ENCODE data around the gene ACTR3C.
"Not testable (repeated sequence)": the region's sequence is repeated elsewhere in the genome, so short reads cannot be mapped to it uniquely, and the experiment has no call there.

Gene ACTR3C

GRCh38 chr7:150245208-150245607 lies 78.1 kb downstream of the ACTR3C start:
- not testable (repeated sequence) for H3K4me3 ChIP-seq (ENCODE audit: low read depth, low read length); DNase-seq (ENCODE audit: low read depth)

DNA sequence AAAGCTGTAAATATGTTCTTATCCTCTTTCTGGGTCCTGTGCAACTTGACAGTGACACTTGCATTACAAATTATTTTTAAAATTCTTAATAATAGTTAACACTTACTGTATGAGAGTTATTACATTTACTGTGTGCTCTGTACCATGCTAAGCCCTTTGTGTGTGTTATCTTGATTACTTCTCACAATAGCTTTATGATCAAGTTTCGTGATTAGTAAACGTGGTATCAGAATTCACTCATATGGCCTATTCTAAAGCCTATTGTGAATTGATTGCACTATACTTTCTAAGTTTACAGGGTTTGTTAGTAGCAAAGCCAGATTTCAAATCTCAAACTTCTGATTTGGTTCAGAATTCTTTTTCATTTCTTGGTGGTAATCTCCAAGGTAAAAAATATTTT lies 80.4 kb downstream of the ACTR3C start:
- not testable (repeated sequence) for H3K4me3 ChIP-seq (ENCODE audit: low read depth, low read length); DNase-seq (ENCODE audit: low read depth)

DNA sequence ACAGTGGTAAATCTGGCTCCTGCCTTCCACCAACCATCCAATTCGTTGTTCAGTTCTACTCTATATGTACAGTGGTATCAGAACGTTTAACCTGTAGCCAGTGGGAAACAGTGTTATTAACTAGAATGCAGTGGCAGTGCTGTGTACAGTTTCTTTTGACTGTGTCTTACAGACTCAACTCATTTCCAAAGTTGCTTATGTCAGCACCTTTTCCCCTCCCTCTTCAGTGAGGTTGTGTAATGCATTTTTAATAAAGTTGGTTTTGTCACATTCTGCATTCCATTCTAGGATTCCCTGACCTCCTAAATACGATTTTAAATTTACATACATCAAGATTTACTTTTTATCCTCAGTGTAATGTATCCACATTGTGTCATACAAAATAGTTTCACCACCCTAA lies 97.9 kb downstream of the ACTR3C start:
- H3K4me3 ChIP-seq (ENCODE audit: low read depth, low read length); DNase-seq (ENCODE audit: low read depth): not testable (repeated sequence)

DNA sequence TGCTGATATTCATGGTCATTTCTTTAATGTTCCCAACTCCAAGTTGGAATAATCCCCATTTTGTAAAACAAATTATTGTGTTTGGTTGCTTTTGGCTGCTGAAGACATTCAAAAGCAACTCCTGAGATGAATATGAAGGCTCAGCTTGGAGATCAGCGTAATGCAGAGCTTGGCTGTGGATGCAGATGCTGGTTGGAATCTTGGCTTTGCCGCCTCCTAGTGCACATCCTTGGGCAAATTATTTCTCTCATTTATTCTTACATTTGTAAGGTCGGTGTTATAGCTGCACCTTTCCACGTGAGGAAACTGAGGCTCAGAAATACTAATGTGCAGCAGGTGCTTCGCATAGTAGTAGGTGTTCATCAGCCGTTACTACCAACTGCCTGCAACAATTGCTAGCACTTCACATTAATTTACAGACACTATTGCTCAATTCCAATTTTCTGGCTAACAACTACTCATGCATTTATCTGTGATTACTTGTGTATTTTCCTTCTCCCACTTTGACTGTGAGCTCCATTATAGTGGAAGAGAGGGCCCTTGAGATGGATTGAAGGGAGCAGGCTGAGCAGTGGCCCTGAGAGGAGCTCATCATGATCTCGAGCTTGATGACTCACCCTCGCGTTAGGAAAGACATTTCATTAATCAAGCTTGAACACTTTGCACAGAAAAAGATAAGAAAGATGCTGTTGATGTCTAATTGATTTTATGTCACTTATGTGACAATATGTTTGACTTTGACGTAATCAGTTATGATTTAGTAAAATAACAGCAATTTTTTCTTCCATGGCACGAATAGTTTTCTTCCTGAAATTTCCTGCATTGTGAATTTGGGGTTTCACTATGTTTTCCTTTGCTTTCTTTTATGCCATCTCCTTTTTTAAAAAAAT lies 101.0 kb downstream of the ACTR3C start:
- not testable (repeated sequence) for DNase-seq (ENCODE audit: low read depth); H3K4me3 ChIP-seq (ENCODE audit: low read depth, low read length)

- not testable (repeated sequence) for DNase-seq (ENCODE audit: low read depth); H3K4me3 ChIP-seq (ENCODE audit: low read depth, low read length)
Observed at GRCh38 chr7:150220673-150221181, 102.6 kb downstream of the ACTR3C start.

DNA sequence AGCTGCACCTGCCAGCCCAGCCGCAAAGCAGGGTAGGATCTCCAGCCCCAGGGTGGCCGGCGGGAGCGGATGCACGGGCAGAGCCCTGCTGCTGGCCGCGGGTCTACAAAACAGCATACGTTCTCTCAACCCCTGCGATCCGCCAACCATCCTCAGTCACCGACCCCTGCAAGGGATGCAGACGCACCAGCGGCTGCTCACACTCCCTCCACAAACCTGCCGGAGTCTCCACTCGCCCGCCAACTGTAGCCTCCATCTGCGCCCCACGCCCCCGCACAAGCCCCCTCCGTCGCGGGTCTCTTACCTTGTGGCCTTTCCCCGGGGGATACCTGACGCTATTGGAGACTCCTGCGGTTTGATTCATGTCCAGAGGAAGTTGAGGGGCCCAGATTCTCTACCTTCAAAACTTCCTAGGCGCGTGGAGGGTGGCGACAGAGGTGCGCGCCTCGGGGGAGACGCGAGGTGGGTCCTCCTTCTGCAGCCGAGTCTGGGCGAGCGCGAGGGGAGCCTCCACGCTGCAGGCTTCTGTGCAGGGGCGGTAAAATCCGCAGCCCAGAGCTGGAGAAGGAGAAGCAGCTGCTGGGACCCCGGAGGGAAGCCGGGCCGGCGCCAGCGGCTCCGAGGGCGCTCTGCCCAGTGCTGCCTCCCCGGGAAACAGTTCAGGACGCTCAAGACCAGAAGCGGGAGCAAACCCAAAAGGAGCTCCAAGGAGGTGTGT lies 103.2 kb downstream of the ACTR3C start:
- DNase-seq (ENCODE audit: low read depth); H3K4me3 ChIP-seq (ENCODE audit: low read depth, low read length): not testable (repeated sequence)

GRCh38 chr7:150206848-150207247 lies 116.5 kb downstream of the ACTR3C start:
- not testable (repeated sequence) for DNase-seq (ENCODE audit: low read depth)

GRCh38 chr7:150205866-150206265 lies 117.5 kb downstream of the ACTR3C start:
- H3K4me3 ChIP-seq (ENCODE audit: low read depth, low read length); DNase-seq (ENCODE audit: low read depth): not testable (repeated sequence)

More at GRCh38 chr7:150206848-150207247, 116.5 kb downstream of the ACTR3C start:
- H3K4me3 ChIP-seq (ENCODE audit: low read depth, low read length), result not testable (repeated sequence)

- H3K4me3 ChIP-seq (ENCODE audit: low read depth, low read length); DNase-seq (ENCODE audit: low read depth): not testable (repeated sequence)
Observed at GRCh38 chr7:150204577-150204976, 118.8 kb downstream of the ACTR3C start.

- not testable (repeated sequence) for DNase-seq (ENCODE audit: low read depth); H3K4me3 ChIP-seq (ENCODE audit: low read depth, low read length)
Observed at GRCh38 chr7:150202894-150203293, 120.5 kb downstream of the ACTR3C start.
